GM21390 (cell line): Measurements from ENCODE around the gene NUTF2.
"Not testable (repeated sequence)": the region's sequence is repeated elsewhere in the genome, so short reads cannot be mapped to it uniquely, and the experiment has no call there.

ENCODE experiments used
- ATAC-seq: cut with Tn5 transposase; IDR thresholded peaks from one replicate; pipeline ENCODE4 v1.9.1; 2021; ENCODE audit not compliant: unreplicated experiment

Gene NUTF2

GRCh38 chr16:67883146-67883871, 36.6 kb downstream of the NUTF2 start:
- ATAC-seq: no peak

- no peak for ATAC-seq
Measured at GRCh38 chr16:67883872-67884261, 37.1 kb downstream of the NUTF2 start.

DNA sequence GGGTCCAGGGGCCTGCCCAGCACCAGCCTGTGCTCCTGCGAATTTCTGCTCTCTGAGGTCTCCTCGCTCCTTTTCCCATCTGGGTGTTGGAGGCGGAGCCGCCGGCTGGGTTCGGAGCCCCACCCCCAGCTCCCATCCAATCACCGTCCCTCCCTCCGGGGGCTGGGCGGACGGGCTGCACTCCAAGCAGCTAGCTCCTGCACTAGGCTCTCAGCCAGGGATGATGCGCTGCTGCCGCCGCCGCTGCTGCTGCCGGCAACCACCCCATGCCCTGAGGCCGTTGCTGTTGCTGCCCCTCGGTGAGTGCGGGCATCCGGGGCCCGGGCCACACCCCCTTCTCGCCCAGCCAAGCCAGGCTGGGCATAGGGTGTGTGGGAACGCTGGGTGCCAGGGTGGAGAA, 38.0 kb downstream of the NUTF2 start, which contains the start of gene NRN1L:
Gene NRN1L (plus strand): TSS at position 202 of the 400 bp plus-strand sequence. CDS start 19 bp downstream, at position 221.
- ATAC-seq: no peak

GRCh38 chr16:67885545-67885944, 38.8 kb downstream of the NUTF2 start:
- no peak for ATAC-seq

DNA sequence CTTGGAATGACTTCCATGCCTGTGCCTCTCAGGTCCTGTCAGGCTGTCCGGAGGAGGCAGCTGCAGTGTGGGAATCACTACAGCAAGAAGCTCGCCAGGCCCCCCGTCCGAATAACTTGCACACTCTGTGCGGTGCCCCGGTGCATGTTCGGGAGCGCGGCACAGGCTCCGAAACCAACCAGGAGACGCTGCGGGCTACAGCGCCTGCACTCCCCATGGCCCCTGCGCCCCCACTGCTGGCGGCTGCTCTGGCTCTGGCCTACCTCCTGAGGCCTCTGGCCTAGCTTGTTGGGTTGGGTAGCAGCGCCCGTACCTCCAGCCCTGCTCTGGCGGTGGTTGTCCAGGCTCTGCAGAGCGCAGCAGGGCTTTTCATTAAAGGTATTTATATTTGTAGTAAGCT, 39.2 kb downstream of the NUTF2 start:
- ATAC-seq: no peak

GRCh38 chr16:67886387-67886786, 39.7 kb downstream of the NUTF2 start:
- no peak for ATAC-seq

DNA sequence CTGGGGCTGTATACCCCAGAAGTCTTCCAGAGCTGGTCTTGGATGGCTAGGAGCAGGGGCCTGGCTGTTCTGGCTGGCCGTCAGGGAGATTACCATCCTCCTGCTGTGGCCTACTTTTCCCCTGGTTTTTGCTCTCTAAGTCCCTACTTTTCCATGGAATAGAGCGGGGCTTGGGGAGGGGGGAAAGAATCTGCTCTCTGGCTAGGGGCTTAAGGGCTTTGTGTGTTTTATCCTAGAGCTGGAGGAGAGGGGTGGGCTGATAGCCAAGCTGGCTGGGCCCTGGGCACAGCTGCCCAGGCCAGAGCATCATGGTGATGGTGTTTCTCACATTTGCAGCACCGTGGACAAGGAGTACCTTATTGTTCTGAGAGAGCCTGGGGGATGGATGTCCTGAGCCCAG, 41.6 kb downstream of the NUTF2 start:
- ATAC-seq: no peak

- ATAC-seq: no peak
Measured at GRCh38 chr16:67892375-67892774, 45.6 kb downstream of the NUTF2 start.

- peak; percentile 90 for ATAC-seq
Measured at GRCh38 chr16:67892899-67893742, 46.4 kb downstream of the NUTF2 start, which contains the start of gene PSKH1. TSS of gene PSKH1 (plus strand) at chr16:67893254. CDS start at chr16:67908750, 15,496 bp downstream.

DNA sequence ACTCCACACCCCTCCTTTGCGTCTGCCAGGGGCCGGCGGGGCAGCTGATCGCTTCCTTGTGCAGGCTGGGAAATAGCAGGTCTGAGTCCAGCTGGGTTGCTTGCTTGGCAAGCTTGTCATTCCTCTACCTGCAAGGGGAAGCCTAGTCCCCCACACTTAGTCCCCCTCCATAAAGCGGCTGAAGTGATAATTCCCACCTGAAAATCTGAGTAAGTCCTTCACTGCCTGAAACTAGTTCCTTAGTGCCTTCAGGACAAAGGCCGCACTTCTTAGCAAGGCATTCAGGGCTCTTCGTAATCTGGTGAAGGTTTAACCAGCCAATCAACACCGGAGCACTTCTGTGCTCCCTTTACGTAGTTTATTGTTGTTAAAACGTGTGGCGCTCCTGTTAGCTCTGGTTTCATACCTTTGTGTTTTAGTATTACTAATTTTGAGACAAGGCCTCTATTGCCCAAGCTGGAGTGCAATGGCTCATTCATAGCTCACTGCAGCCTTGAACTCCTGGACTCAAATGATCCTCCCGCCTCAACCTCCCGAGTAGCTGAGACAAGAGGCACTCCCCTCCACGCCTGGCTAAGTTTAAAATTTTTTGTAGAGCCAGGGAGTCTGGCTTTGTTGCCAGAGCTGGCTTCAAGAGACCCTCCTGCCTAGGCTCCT, 47.1 kb downstream of the NUTF2 start:
- ATAC-seq: no peak

- ATAC-seq: no peak
Measured at GRCh38 chr16:67897231-67897630, 50.5 kb downstream of the NUTF2 start.

DNA sequence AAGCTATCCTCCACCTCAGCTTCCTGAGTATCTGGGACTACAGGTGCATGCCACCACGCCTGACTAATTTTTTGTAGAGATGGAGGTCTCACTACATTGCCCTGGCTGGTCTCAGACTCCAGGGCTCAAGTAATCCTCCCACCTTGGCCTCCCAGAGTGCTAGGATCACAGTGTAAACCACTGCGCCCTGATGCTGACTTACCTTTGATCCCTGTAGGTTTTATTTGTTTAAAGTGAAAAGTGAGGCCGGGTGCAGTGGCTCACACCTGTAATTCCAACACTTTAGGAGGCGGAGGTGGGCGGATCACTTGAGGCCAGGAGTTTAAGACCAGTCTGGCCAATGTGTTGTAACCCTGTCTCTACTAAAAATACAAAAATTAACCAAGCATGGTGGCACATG, 55.0 kb downstream of the NUTF2 start:
- ATAC-seq: no peak

GRCh38 chr16:67902831-67903230, 56.1 kb downstream of the NUTF2 start:
- no peak for ATAC-seq

DNA sequence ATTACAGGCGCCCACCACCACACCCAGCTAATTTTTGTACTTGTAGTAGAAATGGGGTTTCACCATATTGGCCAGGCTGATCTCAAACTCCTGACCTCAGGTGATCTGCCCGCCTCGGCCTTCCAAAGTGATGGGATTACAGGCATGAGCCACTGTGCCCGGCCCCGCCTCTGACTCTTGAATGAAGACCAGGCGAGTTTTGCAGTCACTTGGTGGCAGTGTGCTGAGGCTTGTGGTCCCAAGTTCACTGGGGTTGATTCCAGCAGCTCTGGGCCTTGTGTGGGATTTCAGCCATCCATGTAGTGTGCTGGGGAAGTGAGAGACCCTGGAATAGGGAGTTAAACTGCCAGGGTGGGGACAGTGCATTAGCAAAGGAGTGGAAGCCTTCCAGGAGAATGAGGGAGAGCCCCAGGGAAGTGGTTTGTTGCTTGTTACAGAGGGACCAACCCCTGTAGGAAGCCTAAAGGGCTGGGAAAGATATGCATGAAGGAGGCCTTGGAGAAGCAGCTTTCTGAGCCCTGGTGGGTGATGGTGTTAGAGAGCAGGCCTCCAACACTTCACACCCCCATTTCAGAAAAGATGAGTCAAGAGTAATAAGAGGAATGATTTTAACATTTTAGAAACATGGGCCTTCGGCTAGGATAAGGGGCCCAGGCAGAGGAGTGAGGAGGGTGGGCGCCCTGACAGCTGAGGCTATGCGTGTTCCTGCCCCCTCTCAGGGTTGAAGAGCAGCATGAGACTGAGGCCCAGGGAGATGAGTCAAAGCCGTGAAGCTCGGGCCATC, 60.9 kb downstream of the NUTF2 start:
- ATAC-seq: no peak

DNA sequence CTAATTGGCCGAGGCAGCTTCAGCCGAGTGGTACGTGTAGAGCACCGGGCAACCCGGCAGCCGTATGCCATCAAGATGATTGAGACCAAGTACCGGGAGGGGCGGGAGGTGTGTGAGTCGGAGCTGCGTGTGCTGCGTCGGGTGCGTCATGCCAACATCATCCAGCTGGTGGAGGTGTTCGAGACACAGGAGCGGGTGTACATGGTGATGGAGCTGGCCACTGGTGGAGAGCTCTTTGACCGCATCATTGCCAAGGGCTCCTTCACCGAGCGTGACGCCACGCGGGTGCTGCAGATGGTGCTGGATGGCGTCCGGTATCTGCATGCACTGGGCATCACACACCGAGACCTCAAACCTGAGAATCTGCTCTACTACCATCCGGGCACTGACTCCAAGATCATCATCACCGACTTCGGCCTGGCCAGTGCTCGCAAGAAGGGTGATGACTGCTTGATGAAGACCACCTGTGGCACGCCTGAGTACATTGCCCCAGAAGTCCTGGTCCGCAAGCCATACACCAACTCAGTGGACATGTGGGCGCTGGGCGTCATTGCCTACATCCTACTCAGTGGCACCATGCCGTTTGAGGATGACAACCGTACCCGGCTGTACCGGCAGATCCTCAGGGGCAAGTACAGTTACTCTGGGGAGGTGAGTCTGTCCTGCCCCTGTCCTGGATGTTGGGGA, 62.5 kb downstream of the NUTF2 start:
- ATAC-seq: no peak

GRCh38 chr16:67910158-67910557, 63.4 kb downstream of the NUTF2 start:
- ATAC-seq: no peak

GRCh38 chr16:67914758-67915495, 68.2 kb downstream of the NUTF2 start:
- ATAC-seq: no peak

GRCh38 chr16:67915496-67915769, 68.7 kb downstream of the NUTF2 start:
- not testable (repeated sequence) for ATAC-seq

DNA sequence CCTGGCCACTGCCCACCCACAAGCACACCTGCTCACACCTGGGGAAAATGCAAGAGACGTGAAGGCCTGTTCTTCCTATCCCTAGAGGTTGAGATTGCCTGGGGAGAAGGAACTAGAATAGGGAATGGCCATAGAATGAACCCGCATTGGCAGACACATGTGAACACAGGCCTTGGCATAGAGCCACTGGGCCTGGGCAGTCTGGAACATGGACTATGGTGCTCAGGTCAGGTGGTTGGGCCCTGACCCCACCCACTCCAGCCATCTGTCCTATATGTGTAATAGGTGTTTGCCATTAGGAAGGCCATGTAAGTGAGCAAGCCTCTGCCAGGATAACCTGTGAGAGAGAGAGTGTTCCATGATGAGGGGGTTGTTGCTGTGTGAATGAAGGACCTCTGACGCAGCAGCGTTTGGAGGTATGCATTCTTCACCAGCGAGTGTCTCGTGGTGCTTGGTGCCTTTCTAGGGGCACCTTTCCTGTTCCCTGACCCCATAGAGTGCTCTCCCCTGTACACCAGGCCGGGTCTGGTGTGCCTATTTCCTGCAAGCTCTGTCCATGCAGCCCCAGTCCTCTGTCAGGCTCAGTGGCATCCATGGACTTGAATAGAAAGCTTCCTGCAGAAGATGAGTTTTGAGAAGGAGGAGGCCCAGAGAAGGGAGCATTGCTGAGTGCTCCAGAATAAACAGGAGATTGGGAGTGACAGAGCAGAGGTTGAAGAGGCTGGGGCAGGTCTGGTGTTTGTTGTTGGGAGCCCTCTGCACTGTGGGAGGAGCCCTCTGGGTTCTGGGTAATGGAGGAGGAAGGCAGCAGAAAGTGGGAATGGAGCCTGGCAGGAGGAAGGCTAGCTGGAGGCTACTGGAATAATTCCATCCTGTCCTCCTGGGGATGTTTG, 69.3 kb downstream of the NUTF2 start:
- no peak for ATAC-seq
